ENCODE measurements around the gene CHST13.

GRCh38 chr3:126573492-126574117, 49.6 kb downstream of the CHST13 start:
- TF ChIP-seq POLR2A (IDR thresholded peaks at IDR 0.05), result no peak
- no peak for TF ChIP-seq CTCF (IDR thresholded peaks at IDR 0.05)

Data from lower leg skin (tissue), 3 donors.